GM18502 (cell line): Measurements from ENCODE around the gene BTBD17.

ENCODE experiments used
- ATAC-seq: cut with Tn5 transposase; IDR thresholded peaks from one replicate; pipeline ENCODE4 v1.9.1; 2021; ENCODE audit warnings: mild to moderate bottlenecking; ENCODE audit not compliant: unreplicated experiment, poor library complexity

Gene BTBD17

GRCh38 chr17:74339537-74340195, 22.0 kb downstream of the BTBD17 start:
- no peak for ATAC-seq

- ATAC-seq, result no peak
These were observed 23.7 kb downstream of the BTBD17 start for GRCh38 chr17:74337834-74338500.

- ATAC-seq, result no peak
These were observed 25.4 kb downstream of the BTBD17 start for GRCh38 chr17:74336307-74336706.

GRCh38 chr17:74335529-74336062, 26.1 kb downstream of the BTBD17 start:
- ATAC-seq, result no peak

- ATAC-seq, result no peak
These were observed 27.2 kb downstream of the BTBD17 start for GRCh38 chr17:74334393-74335039.

- no peak for ATAC-seq
These were observed 28.8 kb downstream of the BTBD17 start for GRCh38 chr17:74332763-74333283.

GRCh38 chr17:74332017-74332650, 29.5 kb downstream of the BTBD17 start:
- ATAC-seq, result no peak

- no peak for ATAC-seq
These were observed 31.2 kb downstream of the BTBD17 start for GRCh38 chr17:74330446-74330845.

- no peak for ATAC-seq
These were observed 32.3 kb downstream of the BTBD17 start for GRCh38 chr17:74329378-74329777.

GRCh38 chr17:74328487-74328886, 33.2 kb downstream of the BTBD17 start:
- ATAC-seq, result no peak

- no peak for ATAC-seq
These were observed 35.2 kb downstream of the BTBD17 start for GRCh38 chr17:74326506-74326905.

- no peak for ATAC-seq
These were observed 35.8 kb downstream of the BTBD17 start, which contains the start of gene KIF19 for GRCh38 chr17:74325743-74326379. Gene KIF19 (plus strand): TSS chr17:74326226. CDS start chr17:74326350, 124 bp downstream.

- ATAC-seq, result no peak
These were observed 36.3 kb downstream of the BTBD17 start for GRCh38 chr17:74325376-74325742.

- ATAC-seq, result no peak
These were observed 37.1 kb downstream of the BTBD17 start for GRCh38 chr17:74324521-74324920.

GRCh38 chr17:74318391-74318790, 43.3 kb downstream of the BTBD17 start:
- ATAC-seq, result no peak

GRCh38 chr17:74317071-74317470, 44.6 kb downstream of the BTBD17 start:
- ATAC-seq, result no peak

GRCh38 chr17:74316220-74316619, 45.4 kb downstream of the BTBD17 start:
- no peak for ATAC-seq

- no peak for ATAC-seq
These were observed 46.8 kb downstream of the BTBD17 start for GRCh38 chr17:74314877-74315276.

- no peak for ATAC-seq
These were observed 51.8 kb downstream of the BTBD17 start for GRCh38 chr17:74309902-74310301.
